ENCODE measurements around the gene ENDOU. TPM values are rescaled to one million over a fixed set of nuclear protein-coding genes. Genes with fewer than 3 reads are reported as not detected.
A peak's percentile ranks its signal among the peaks of the same experiment; 100 is the strongest.

ENDOU gene
- polyA plus RNA-seq, 1 of the 3 experiments (the other 2 are of a cell fraction), result not detected

- TF ChIP-seq ZBTB33 (IDR thresholded peaks at IDR 0.05; ENCODE audit: borderline replicate concordance, low read depth) (no peak), RFX5 (IDR thresholded peaks at IDR 0.05; ENCODE audit: low read length) (no peak), RAD21 (IDR thresholded peaks at IDR 0.05; ENCODE audit: low read length) (no peak)
Observed at GRCh38 chr12:47774663-47775062, 49.4 kb upstream of the ENDOU start (continued).

GRCh38 chr12:47773858-47774580 lies 48.7 kb upstream of the ENDOU start:
- H3K9ac ChIP-seq, result peak overlapping the region; percentile 62
- no peaks in the 10 kb centered on the region for H3K27me3 ChIP-seq (ENCODE audit: insufficient read depth)
- peaks cover 8% of the 10 kb centered on the region for H3F3A ChIP-seq (replicated peaks; ENCODE audit: insufficient read depth)
- TF ChIP-seq MXI1 (IDR thresholded peaks at IDR 0.05; ENCODE audit: low read depth, low read length) (peak; percentile 2; the same call in 1 of the 2 replicates), SIN3A (IDR thresholded peaks at IDR 0.05; ENCODE audit: borderline replicate concordance, low read depth, low read length) (no peak)
- CTCF ChIA-PET, result interaction anchor here (0.7 to 22.9 kb wide), 7 partner anchors 8 to 424 kb away, joined by 3 to 1294 read pairs (median 6); partner anchors contain the start of genes ENDOU, RAPGEF3 and RPAP3
- H3K9me3 ChIP-seq, result no peaks in the 10 kb centered on the region
- H3K4me2 ChIP-seq, result peak overlapping the region; percentile 98
- H3K4me3 ChIP-seq (ENCODE audit: low read depth in 2 of 2, low read length in 1 of 2), result peak overlapping the region; percentile 74 to 76
- H2AFZ ChIP-seq (ENCODE audit: low read depth), result peak overlapping the region; percentile 72; the same call in 1 of the 2 replicates
- WGBS (ENCODE audit: low lambda C conversion rate), result 62% methylated on average over 13 of the region's 14 CpGs
- H3K79me2 ChIP-seq (ENCODE audit: insufficient read depth), result no peaks in the 10 kb centered on the region
- H3K9me2 ChIP-seq, result no peaks in the 10 kb centered on the region
- H3K27ac ChIP-seq (ENCODE audit: low read depth in 2 of 2, low read length in 1 of 2), result no peak overlapping the region
- peaks cover 18 to 51% of the 10 kb centered on the region in 2 experiments; a peak in 3 of 4 replicates for H3K4me1 ChIP-seq (ENCODE audit: control insufficient read depth in 1 of 2, insufficient read depth in 2 of 2, low read depth in 1 of 2, low read length in 1 of 2)
- POLR2A ChIA-PET, result interaction anchor here (1.2 to 1.4 kb wide), 2 partner anchors 37 to 60 kb away, joined by 3 read pairs; no protein-coding TSS in a partner anchor
- peak; percentile 68 for DNase-seq
- H3K36me3 ChIP-seq (replicated peaks in 1 of 2; ENCODE audit: control insufficient read depth in 1 of 2, insufficient read depth in 2 of 2, low read length in 1 of 2), result no peaks in the 10 kb centered on the region
- H4K20me1 ChIP-seq (ENCODE audit: insufficient read depth), result no peaks in the 10 kb centered on the region

DNA sequence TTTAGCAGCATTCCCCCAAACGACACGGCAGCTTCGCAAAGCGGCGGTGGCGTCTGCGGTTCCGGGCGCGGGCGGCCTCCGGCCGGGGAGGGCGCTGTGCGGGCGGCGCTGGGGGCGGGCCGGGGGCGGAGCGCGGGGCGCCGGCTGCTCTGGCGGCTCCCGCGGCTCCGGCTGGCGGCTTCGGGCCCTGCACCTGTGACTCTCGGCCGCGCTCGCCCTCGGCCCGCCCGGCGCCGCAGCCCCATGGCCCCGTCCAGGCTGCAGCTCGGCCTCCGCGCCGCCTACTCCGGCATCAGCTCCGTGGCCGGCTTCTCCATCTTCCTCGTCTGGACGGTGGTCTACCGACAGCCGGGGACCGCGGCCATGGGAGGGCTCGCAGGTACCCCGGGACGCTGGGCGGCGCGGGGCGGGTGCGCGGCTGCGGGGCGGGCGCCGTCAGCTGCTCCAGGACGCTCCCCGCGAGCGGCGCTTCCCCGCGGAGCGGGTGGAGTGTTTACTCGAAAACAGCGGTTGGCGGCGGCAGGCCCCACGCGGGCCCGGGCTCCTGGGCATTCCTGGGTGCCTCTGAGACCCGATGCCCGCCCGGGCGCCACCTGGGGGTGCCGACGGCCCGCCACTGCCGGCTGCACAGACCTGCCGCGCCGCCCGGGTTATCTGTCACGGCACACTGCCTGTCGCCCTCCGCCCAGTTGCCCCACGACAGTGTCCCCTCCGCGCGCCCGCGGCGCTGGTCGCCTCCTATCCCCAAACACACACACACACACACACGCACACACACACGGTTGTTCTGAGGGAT lies 48.0 kb upstream of the ENDOU start, which contains the start of gene SLC48A1:
SLC48A1 (plus strand) TSS at position 177 of the 796 bp plus-strand sequence; CDS start at position 244, 67 bp downstream.
- no peaks in the 10 kb centered on the region for H3K36me3 ChIP-seq (replicated peaks in 1 of 2; ENCODE audit: control insufficient read depth in 1 of 2, insufficient read depth in 2 of 2, low read length in 1 of 2)
- H2AFZ ChIP-seq (ENCODE audit: low read depth), result peak within 1 kb of the TSS; percentile 89; the same call in 1 of the 2 replicates
- no peaks in the 10 kb centered on the region for H3K9me3 ChIP-seq
- no peaks in the 10 kb centered on the region for H3F3A ChIP-seq (replicated peaks; ENCODE audit: insufficient read depth)
- H4K20me1 ChIP-seq (ENCODE audit: insufficient read depth), result no peaks in the 10 kb centered on the region
- peak within 1 kb of the TSS; percentile 74 to 76 for H3K4me3 ChIP-seq (ENCODE audit: low read depth in 2 of 2, low read length in 1 of 2)
- peak within 1 kb of the TSS; percentile 62 for H3K9ac ChIP-seq
- H3K4me2 ChIP-seq, result peak within 1 kb of the TSS; percentile 98
- H3K27me3 ChIP-seq (ENCODE audit: insufficient read depth), result no peaks in the 10 kb centered on the region
- no peaks in the 10 kb centered on the region for H3K79me2 ChIP-seq (ENCODE audit: insufficient read depth)
- H3K4me1 ChIP-seq (ENCODE audit: control insufficient read depth in 1 of 2, insufficient read depth in 2 of 2, low read depth in 1 of 2, low read length in 1 of 2), result peaks cover 22 to 48% of the 10 kb centered on the region in 2 experiments; a peak in 3 of 4 replicates
- peak; percentile 97 for DNase-seq
- POLR2A ChIA-PET, result interaction anchor here (0.6 to 1.4 kb wide), 4 partner anchors 36 to 139 kb away, joined by 3 to 4 read pairs (median 3); no protein-coding TSS in a partner anchor
- 0% methylated on average over 4 of the region's 106 CpGs for WGBS (ENCODE audit: low lambda C conversion rate)
- CTCF ChIA-PET, result interaction anchor here (0.7 to 22.9 kb wide), 11 partner anchors 9 to 220 kb away, joined by 3 to 1294 read pairs (median 4); partner anchors contain the start of genes ENDOU, RAPGEF3 and RPAP3
- peak within 1 kb of the TSS in 1 of 2 experiments; percentile 50; a peak in 1 of 4 replicates for H3K27ac ChIP-seq (ENCODE audit: low read depth in 2 of 2, low read length in 1 of 2)
- no peaks in the 10 kb centered on the region for H3K9me2 ChIP-seq
- no peak for TF ChIP-seq RFX5 (IDR thresholded peaks at IDR 0.05; ENCODE audit: low read length)
- TF ChIP-seq SIN3A (IDR thresholded peaks at IDR 0.05; ENCODE audit: borderline replicate concordance, low read depth, low read length), result no peak
- no peak for TF ChIP-seq RAD21 (IDR thresholded peaks at IDR 0.05; ENCODE audit: low read length)
- TF ChIP-seq MEF2A (IDR thresholded peaks at IDR 0.05; ENCODE audit: borderline replicate concordance, low read depth), result no peak
- no peak for TF ChIP-seq YY1 (IDR thresholded peaks at IDR 0.05; ENCODE audit: low read depth)
- no peak for TF ChIP-seq PBX3 (IDR thresholded peaks at IDR 0.05)
- TF ChIP-seq ELF1 (IDR thresholded peaks at IDR 0.05), result 0 out of 2 replicates have a peak, but pooled peaks have one; percentile 16
- no peak for TF ChIP-seq FOXJ3 (CRISPR knock-in tag; IDR thresholded peaks at IDR 0.05)
- TF ChIP-seq CHD2 (IDR thresholded peaks at IDR 0.05; ENCODE audit: low read length, partially characterized antibody), result no peak
- no peak; the same call in 1 of the 2 replicates for TF ChIP-seq TAF1 (IDR thresholded peaks at IDR 0.05; ENCODE audit: borderline replicate concordance, low read depth, low read length)
- TF ChIP-seq USF1 (IDR thresholded peaks at IDR 0.05; ENCODE audit: borderline replicate concordance, low read depth), result no peak
- peak; percentile 17; the same call in 1 of the 2 replicates for TF ChIP-seq SMC3 (IDR thresholded peaks at IDR 0.05; ENCODE audit: low read depth, low read length)
- no peak for TF ChIP-seq TCF12 (IDR thresholded peaks at IDR 0.05)
- no peak for TF ChIP-seq IRF3 (IDR thresholded peaks at IDR 0.05; ENCODE audit: low read depth, low read length)
- TF ChIP-seq NFIC (IDR thresholded peaks at IDR 0.05; ENCODE audit: borderline replicate concordance), result no peak
- peak; percentile 45; the same call in 1 of the 2 replicates for TF ChIP-seq MXI1 (IDR thresholded peaks at IDR 0.05; ENCODE audit: low read depth, low read length)
